ENCODE data around the gene OSBPL5.

GRCh38 chr11:3173795-3174194 lies 8.7 kb upstream of the OSBPL5 start:
- TF ChIP-seq CTCF (IDR thresholded peaks at IDR 0.05) (no peak), EZH2 (IDR thresholded peaks at IDR 0.05) (no peak), EZH2phosphoT487 (IDR thresholded peaks at IDR 0.05) (no peak)
